GM23338 (cell line): ENCODE measurements around the gene COA1.

ENCODE experiments used
- CREB1 ChIP-seq: fragments of 250-450 bp; sonication (Bioruptor Pico); IDR thresholded peaks from 2 replicates; pipeline ENCODE4 v1.5.0; 2020; ENCODE audit warnings: low read depth, mild to moderate bottlenecking, moderate library complexity
- EZH2 ChIP-seq: fragments of 200-600 bp; sonication (generic); IDR thresholded peaks from one replicate; pipeline ENCODE4 v1.8.0; 2017; ENCODE audit warnings: antibody characterized with exemption, mild to moderate bottlenecking, low read depth; ENCODE audit not compliant: unreplicated experiment
- EZH2phosphoT487 ChIP-seq: fragments of 200-600 bp; sonication (generic); IDR thresholded peaks from one replicate; pipeline ENCODE4 v1.8.1; 2018; ENCODE audit warnings: antibody characterized with exemption; ENCODE audit not compliant: unreplicated experiment
- JUNB ChIP-seq: IDR thresholded peaks from one replicate; pipeline ENCODE4 v1.6.1; 2016; ENCODE audit warnings: antibody characterized with exemption; ENCODE audit not compliant: unreplicated experiment
- NANOG ChIP-seq: IDR thresholded peaks from 2 replicates; pipeline ENCODE4 v1.6.1; 2016; ENCODE audit warnings: antibody characterized with exemption, borderline replicate concordance
- POLR2AphosphoS5 ChIP-seq: IDR thresholded peaks from 2 replicates; pipeline ENCODE4 v1.6.1; 2016; ENCODE audit warnings: antibody characterized with exemption, low read depth
- STAT1 ChIP-seq: IDR thresholded peaks from one replicate; pipeline ENCODE4 v1.6.1; 2016; ENCODE audit warnings: antibody characterized with exemption; ENCODE audit not compliant: unreplicated experiment
- ZNF114 ChIP-seq: fragments of 250-450 bp; sonication (Bioruptor Pico); IDR thresholded peaks from 2 replicates; pipeline ENCODE4 v1.5.0; 2020; ENCODE audit warnings: mild to moderate bottlenecking, moderate library complexity
- ZNF331 ChIP-seq: fragments of 250-450 bp; sonication (Bioruptor Pico); IDR thresholded peaks from 2 replicates; pipeline ENCODE4 v1.5.0; 2020; ENCODE audit warnings: low read depth, mild to moderate bottlenecking, moderate library complexity
- TF ChIP-seq, protein P1 (sequence below): fragments of 250-450 bp; sonication (Bioruptor Pico); IDR thresholded peaks from 2 replicates; pipeline ENCODE4 v1.5.0; 2020; ENCODE audit warnings: mild to moderate bottlenecking, moderate library complexity
- TF ChIP-seq, protein P2 (sequence below), 2 experiments: fragments of 200-600 bp in 1 of 2; sonication (generic) in 1 of 2; conservative IDR thresholded peaks; 2 replicates each; pipeline versions ENCODE4 v1.5.1 to v1.6.1; 2016 to 2017; ENCODE audit warnings: antibody characterized with exemption in 2 of 2, low read depth in 2 of 2, mild to moderate bottlenecking in 2 of 2, moderate library complexity in 1 of 2
- TF ChIP-seq, protein P3 (sequence below): IDR thresholded peaks from one replicate; pipeline ENCODE4 v1.6.1; 2018; ENCODE audit warnings: antibody characterized with exemption; ENCODE audit not compliant: unreplicated experiment

DNA sequence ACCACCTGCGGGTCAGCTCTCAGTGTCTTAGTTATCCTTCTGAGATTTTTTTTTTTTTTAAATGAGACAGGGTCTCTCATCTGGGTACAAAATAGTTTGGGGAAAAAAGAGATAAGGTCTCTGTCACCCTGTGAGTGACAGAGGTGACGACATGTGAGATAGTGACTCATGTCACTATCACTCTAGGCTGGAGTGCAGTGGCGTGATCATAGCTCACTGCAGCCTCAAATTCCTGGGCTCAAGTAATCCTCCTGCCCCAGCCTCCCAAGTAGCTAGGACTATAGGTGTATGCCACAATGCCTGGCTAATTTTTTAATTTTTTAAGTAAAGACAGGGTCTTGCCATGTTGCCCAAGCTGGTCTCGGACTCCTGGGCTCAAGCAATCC is 39.6 kb upstream of the COA1 start:
- TF ChIP-seq, protein P1, sequence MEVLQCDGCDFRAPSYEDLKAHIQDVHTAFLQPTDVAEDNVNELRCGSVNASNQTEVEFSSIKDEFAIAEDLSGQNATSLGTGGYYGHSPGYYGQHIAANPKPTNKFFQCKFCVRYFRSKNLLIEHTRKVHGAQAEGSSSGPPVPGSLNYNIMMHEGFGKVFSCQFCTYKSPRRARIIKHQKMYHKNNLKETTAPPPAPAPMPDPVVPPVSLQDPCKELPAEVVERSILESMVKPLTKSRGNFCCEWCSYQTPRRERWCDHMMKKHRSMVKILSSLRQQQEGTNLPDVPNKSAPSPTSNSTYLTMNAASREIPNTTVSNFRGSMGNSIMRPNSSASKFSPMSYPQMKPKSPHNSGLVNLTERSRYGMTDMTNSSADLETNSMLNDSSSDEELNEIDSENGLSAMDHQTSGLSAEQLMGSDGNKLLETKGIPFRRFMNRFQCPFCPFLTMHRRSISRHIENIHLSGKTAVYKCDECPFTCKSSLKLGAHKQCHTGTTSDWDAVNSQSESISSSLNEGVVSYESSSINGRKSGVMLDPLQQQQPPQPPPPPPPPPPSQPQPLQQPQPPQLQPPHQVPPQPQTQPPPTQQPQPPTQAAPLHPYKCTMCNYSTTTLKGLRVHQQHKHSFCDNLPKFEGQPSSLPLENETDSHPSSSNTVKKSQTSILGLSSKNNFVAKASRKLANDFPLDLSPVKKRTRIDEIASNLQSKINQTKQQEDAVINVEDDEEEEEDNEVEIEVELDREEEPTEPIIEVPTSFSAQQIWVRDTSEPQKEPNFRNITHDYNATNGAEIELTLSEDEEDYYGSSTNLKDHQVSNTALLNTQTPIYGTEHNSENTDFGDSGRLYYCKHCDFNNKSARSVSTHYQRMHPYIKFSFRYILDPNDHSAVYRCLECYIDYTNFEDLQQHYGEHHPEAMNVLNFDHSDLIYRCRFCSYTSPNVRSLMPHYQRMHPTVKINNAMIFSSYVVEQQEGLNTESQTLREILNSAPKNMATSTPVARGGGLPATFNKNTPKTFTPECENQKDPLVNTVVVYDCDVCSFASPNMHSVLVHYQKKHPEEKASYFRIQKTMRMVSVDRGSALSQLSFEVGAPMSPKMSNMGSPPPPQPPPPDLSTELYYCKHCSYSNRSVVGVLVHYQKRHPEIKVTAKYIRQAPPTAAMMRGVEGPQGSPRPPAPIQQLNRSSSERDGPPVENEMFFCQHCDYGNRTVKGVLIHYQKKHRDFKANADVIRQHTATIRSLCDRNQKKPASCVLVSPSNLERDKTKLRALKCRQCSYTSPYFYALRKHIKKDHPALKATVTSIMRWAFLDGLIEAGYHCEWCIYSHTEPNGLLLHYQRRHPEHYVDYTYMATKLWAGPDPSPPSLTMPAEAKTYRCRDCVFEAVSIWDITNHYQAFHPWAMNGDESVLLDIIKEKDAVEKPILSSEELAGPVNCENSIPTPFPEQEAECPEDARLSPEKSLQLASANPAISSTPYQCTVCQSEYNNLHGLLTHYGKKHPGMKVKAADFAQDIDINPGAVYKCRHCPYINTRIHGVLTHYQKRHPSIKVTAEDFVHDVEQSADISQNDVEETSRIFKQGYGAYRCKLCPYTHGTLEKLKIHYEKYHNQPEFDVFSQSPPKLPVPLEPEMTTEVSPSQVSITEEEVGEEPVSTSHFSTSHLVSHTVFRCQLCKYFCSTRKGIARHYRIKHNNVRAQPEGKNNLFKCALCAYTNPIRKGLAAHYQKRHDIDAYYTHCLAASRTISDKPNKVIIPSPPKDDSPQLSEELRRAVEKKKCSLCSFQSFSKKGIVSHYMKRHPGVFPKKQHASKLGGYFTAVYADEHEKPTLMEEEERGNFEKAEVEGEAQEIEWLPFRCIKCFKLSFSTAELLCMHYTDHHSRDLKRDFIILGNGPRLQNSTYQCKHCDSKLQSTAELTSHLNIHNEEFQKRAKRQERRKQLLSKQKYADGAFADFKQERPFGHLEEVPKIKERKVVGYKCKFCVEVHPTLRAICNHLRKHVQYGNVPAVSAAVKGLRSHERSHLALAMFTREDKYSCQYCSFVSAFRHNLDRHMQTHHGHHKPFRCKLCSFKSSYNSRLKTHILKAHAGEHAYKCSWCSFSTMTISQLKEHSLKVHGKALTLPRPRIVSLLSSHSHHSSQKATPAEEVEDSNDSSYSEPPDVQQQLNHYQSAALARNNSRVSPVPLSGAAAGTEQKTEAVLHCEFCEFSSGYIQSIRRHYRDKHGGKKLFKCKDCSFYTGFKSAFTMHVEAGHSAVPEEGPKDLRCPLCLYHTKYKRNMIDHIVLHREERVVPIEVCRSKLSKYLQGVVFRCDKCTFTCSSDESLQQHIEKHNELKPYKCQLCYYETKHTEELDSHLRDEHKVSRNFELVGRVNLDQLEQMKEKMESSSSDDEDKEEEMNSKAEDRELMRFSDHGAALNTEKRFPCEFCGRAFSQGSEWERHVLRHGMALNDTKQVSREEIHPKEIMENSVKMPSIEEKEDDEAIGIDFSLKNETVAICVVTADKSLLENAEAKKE (CRISPR knock-in tag) = no peak
- TF ChIP-seq, protein P2, sequence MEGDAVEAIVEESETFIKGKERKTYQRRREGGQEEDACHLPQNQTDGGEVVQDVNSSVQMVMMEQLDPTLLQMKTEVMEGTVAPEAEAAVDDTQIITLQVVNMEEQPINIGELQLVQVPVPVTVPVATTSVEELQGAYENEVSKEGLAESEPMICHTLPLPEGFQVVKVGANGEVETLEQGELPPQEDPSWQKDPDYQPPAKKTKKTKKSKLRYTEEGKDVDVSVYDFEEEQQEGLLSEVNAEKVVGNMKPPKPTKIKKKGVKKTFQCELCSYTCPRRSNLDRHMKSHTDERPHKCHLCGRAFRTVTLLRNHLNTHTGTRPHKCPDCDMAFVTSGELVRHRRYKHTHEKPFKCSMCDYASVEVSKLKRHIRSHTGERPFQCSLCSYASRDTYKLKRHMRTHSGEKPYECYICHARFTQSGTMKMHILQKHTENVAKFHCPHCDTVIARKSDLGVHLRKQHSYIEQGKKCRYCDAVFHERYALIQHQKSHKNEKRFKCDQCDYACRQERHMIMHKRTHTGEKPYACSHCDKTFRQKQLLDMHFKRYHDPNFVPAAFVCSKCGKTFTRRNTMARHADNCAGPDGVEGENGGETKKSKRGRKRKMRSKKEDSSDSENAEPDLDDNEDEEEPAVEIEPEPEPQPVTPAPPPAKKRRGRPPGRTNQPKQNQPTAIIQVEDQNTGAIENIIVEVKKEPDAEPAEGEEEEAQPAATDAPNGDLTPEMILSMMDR (conservative IDR thresholded peaks at IDR 0.05; ENCODE audit: low read depth in 2 of 2) = no peak
- TF ChIP-seq, protein P3, sequence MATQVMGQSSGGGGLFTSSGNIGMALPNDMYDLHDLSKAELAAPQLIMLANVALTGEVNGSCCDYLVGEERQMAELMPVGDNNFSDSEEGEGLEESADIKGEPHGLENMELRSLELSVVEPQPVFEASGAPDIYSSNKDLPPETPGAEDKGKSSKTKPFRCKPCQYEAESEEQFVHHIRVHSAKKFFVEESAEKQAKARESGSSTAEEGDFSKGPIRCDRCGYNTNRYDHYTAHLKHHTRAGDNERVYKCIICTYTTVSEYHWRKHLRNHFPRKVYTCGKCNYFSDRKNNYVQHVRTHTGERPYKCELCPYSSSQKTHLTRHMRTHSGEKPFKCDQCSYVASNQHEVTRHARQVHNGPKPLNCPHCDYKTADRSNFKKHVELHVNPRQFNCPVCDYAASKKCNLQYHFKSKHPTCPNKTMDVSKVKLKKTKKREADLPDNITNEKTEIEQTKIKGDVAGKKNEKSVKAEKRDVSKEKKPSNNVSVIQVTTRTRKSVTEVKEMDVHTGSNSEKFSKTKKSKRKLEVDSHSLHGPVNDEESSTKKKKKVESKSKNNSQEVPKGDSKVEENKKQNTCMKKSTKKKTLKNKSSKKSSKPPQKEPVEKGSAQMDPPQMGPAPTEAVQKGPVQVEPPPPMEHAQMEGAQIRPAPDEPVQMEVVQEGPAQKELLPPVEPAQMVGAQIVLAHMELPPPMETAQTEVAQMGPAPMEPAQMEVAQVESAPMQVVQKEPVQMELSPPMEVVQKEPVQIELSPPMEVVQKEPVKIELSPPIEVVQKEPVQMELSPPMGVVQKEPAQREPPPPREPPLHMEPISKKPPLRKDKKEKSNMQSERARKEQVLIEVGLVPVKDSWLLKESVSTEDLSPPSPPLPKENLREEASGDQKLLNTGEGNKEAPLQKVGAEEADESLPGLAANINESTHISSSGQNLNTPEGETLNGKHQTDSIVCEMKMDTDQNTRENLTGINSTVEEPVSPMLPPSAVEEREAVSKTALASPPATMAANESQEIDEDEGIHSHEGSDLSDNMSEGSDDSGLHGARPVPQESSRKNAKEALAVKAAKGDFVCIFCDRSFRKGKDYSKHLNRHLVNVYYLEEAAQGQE = no peak
- TF ChIP-seq EZH2phosphoT487 (no peak), ZNF114 (no peak), POLR2AphosphoS5 (no peak), CREB1 (CRISPR knock-in tag) (no peak), EZH2 (no peak), JUNB (no peak), ZNF331 (CRISPR knock-in tag) (no peak), NANOG (no peak), STAT1 (no peak)
